Mammary epithelial cell (primary cell): ENCODE measurements around the gene FAM89A.

ENCODE experiments used
- EZH2 ChIP-seq: IDR thresholded peaks from 2 replicates; pipeline ENCODE4 v1.6.1; 2012; ENCODE audit warnings: low read length, inconsistent platforms, borderline replicate concordance
- TF ChIP-seq, protein P1 (sequence below), 2 donors: IDR thresholded peaks in 1 of 2; conservative IDR thresholded peaks in 1 of 2; 2 replicates each; pipeline ENCODE4 v1.5.1; 2011 to 2012; ENCODE audit warnings: inconsistent platforms in 2 of 2, low read length in 2 of 2, mild to moderate bottlenecking in 2 of 2, control low read depth in 1 of 2, low read depth in 1 of 2; ENCODE audit not compliant: insufficient read depth in 1 of 2; ENCODE audit errors: extremely low read depth in 1 of 2

DNA sequence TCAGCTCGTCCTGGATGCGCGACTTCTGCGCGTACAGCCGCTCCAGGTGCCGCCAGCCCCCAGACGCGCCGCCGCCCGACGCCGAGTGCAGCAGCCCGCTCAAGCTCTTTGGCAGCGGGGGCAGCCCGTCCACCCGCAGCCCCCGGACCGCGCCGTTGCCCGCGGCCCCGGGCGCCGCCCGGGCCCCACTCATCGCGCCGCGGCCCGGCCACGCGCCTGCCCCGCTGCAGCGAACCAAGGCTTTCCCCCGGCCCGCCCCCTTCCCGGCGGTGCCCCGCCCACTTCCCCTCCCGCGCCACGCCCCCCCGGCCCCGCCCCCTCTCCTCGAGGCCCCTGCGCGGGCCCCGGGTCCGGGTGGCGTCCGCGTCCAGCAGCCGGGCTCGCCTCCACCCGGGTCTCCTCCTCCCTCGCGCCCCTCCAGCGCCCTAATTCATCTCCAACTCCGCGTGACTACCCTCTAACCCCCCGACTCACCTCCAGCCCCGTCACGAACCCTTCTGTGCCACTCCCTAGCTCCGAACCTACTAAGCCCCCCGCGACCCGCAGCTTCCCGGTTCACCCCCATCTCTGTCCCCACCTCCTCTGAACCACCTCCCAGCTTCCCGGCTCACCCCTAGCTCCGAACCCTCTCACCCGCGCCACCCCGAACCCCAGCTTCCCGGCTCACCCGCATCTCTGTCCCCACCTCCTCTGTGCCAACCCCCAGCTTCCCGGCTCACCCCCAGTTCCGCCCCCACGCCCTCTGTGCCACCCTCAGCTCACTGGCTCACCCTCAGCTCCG lies at the start of gene FAM89A:
- TF ChIP-seq, protein P1, sequence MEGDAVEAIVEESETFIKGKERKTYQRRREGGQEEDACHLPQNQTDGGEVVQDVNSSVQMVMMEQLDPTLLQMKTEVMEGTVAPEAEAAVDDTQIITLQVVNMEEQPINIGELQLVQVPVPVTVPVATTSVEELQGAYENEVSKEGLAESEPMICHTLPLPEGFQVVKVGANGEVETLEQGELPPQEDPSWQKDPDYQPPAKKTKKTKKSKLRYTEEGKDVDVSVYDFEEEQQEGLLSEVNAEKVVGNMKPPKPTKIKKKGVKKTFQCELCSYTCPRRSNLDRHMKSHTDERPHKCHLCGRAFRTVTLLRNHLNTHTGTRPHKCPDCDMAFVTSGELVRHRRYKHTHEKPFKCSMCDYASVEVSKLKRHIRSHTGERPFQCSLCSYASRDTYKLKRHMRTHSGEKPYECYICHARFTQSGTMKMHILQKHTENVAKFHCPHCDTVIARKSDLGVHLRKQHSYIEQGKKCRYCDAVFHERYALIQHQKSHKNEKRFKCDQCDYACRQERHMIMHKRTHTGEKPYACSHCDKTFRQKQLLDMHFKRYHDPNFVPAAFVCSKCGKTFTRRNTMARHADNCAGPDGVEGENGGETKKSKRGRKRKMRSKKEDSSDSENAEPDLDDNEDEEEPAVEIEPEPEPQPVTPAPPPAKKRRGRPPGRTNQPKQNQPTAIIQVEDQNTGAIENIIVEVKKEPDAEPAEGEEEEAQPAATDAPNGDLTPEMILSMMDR (conservative IDR thresholded peaks at IDR 0.05 in 1 of 2, IDR thresholded peaks at IDR 0.05 in 1 of 2; ENCODE audit: extremely low read depth in 1 of 2, insufficient read depth in 1 of 2, low read depth in 1 of 2, low read length in 2 of 2), result no peak
- TF ChIP-seq EZH2, result no peak
